GM12878 (cell line): Measurements from ENCODE around the gene VCAM1. TPM values are rescaled to one million over a fixed set of nuclear protein-coding genes. Genes with fewer than 3 reads are reported as not detected.

ENCODE experiments used
- ATAC-seq: fragments of 200-7000 bp; cut with Tn5 transposase; 3 replicates; pipeline ENCODE4 v1.9.1; 2020; ENCODE audit warnings: mild to moderate bottlenecking, moderate library complexity
- BruUV-seq: library from RNA; stranded (reverse); fragments of 400-500 nt; replicated peaks from 2 replicates; lab custom pipeline; 2021; lab: Mats Ljungman, UMichigan
- CTCF ChIA-PET: fragments of 300-600 bp; sonication (Branson Sonifier 250); formaldehyde crosslinking; extraction: SDS; loops from one replicate; lab custom pipeline; 2021; ENCODE audit warnings: inconsistent platforms; lab: Yijun Ruan, JAX
- POLR2A ChIA-PET: fragments of 350-600 bp; formaldehyde crosslinking; extraction: SDS; loops from one replicate; lab custom pipeline; 2021; ENCODE audit warnings: inconsistent platforms; lab: Charles Lee
- RAD21 ChIA-PET: fragments of 300-600 bp; sonication (Branson Sonifier 250); formaldehyde crosslinking; loops from one replicate; lab custom pipeline; 2023; ENCODE audit warnings: antibody characterized with exemption; ENCODE audit not compliant: unreplicated experiment; lab: Charles Lee
- SMC1A ChIA-PET: fragments of 300-600 bp; sonication (Branson Sonifier 250); formaldehyde crosslinking; loops from one replicate; lab custom pipeline; 2023; ENCODE audit not compliant: unreplicated experiment, uncharacterized antibody; lab: Charles Lee
- DNase-seq: peaks from one replicate; pipeline ENCODE4 v3.0.0-alpha.2; 2011; ENCODE audit warnings: low read depth, low spot score
- FAIRE-seq: peaks from 3 replicates; lab custom pipeline; 2011; peaks lifted over from hg19 to GRCh38; lab: Jason Lieb, UNC
- H2AFZ ChIP-seq: 2 replicates; pipeline ENCODE4 v1.6.0; 2011; ENCODE audit warnings: low read depth, low read length, control low read depth; ENCODE audit not compliant: control insufficient read depth
- H3K27ac ChIP-seq: 2 replicates; pipeline ENCODE4 v1.5.1; 2011; ENCODE audit warnings: control low read depth; ENCODE audit not compliant: control insufficient read depth, insufficient read depth
- H3K27me3 ChIP-seq, 2 experiments: replicated peaks in 1 of 2; 2 replicates each; pipeline versions ENCODE4 v1.6.0 to v1.6.1; 2011; ENCODE audit warnings: low read length in 1 of 2; ENCODE audit not compliant: control insufficient read depth in 2 of 2, insufficient read depth in 2 of 2
- H3K36me3 ChIP-seq, 2 experiments: 2 replicates each; pipeline ENCODE4 v1.5.1; 2011; ENCODE audit warnings: low read length in 1 of 2; ENCODE audit not compliant: control insufficient read depth in 2 of 2, insufficient read depth in 2 of 2
- H3K4me1 ChIP-seq: 2 replicates; pipeline ENCODE4 v1.6.1; 2011; ENCODE audit warnings: mild to moderate bottlenecking, low read length, moderate library complexity, mixed read lengths; ENCODE audit not compliant: control insufficient read depth, insufficient read depth
- H3K4me2 ChIP-seq: 2 replicates; pipeline ENCODE4 v1.6.0; 2011; ENCODE audit warnings: control low read depth; ENCODE audit not compliant: control insufficient read depth, insufficient read depth
- H3K4me3 ChIP-seq: fragments of 200-600 bp; sonication (generic); 2 replicates; pipeline ENCODE4 v1.5.1; 2016
- H3K79me2 ChIP-seq: 2 replicates; pipeline ENCODE4 v1.6.0; 2011; ENCODE audit warnings: low read length; ENCODE audit not compliant: control insufficient read depth, insufficient read depth
- H3K9ac ChIP-seq: 2 replicates; pipeline ENCODE4 v1.8.0; 2011; ENCODE audit warnings: low read length, control low read depth, mixed read lengths; ENCODE audit not compliant: control insufficient read depth, insufficient read depth
- H3K9me3 ChIP-seq: replicated peaks from 3 replicates; pipeline ENCODE4 v1.5.1; 2011; ENCODE audit warnings: mild to moderate bottlenecking, low read length; ENCODE audit not compliant: control insufficient read depth, insufficient read depth
- H4K20me1 ChIP-seq: 2 replicates; pipeline ENCODE4 v1.6.0; 2011; ENCODE audit not compliant: control insufficient read depth, insufficient read depth
- BACH1 ChIP-seq: fragments of 450-650 bp; IDR thresholded peaks from 2 replicates; pipeline ENCODE4 v1.6.1; 2017; ENCODE audit warnings: mild to moderate bottlenecking, borderline replicate concordance
- EGR1 ChIP-seq, 2 experiments: IDR thresholded peaks; 1 replicate in 1 of 2; 2 replicates in 1 of 2; pipeline ENCODE4 v1.6.1; 2011 to 2012; ENCODE audit warnings: low read depth in 2 of 2, low read length in 2 of 2, borderline replicate concordance in 1 of 2, mild to moderate bottlenecking in 1 of 2, moderate library complexity in 1 of 2
- EP300 ChIP-seq, 2 experiments: fragments of 150-350 bp in 1 of 2; IDR thresholded peaks; 2 replicates each; pipeline ENCODE4 v1.6.1; 2011 to 2012; ENCODE audit warnings: low read depth in 2 of 2, low read length in 2 of 2, borderline replicate concordance in 1 of 2, improper control_type of control experiment in 1 of 2, inconsistent platforms in 1 of 2; ENCODE audit not compliant: control insufficient read depth in 1 of 2
- FOS ChIP-seq: IDR thresholded peaks from 3 replicates; pipeline ENCODE4 v1.6.1; 2011; ENCODE audit warnings: borderline replicate concordance; ENCODE audit not compliant: insufficient read length; ENCODE audit errors: extremely low read depth
- MEF2A ChIP-seq: IDR thresholded peaks from 2 replicates; pipeline ENCODE4 v1.6.1; 2011; ENCODE audit warnings: low read depth, mild to moderate bottlenecking, low read length, moderate library complexity; ENCODE audit not compliant: insufficient read depth
- POLR2AphosphoS5 ChIP-seq: IDR thresholded peaks from 2 replicates; pipeline ENCODE4 v1.6.1; 2011; ENCODE audit warnings: mild to moderate bottlenecking, low read length, inconsistent platforms
- RBBP5 ChIP-seq: fragments of 200-600 bp; sonication (generic); conservative IDR thresholded peaks from 2 replicates; pipeline ENCODE4 v1.6.1; 2016
- RELA ChIP-seq: fragments of 450-650 bp; IDR thresholded peaks from 2 replicates; pipeline ENCODE4 v1.8.0; 2014; ENCODE audit warnings: borderline replicate concordance; ENCODE audit not compliant: partially characterized antibody
- RFX5 ChIP-seq: IDR thresholded peaks from 2 replicates; pipeline ENCODE4 v1.6.1; 2011; ENCODE audit warnings: low read depth, low read length, improper control_type of control experiment
- STAT3 ChIP-seq: IDR thresholded peaks from 2 replicates; pipeline ENCODE4 v1.6.1; 2011; ENCODE audit warnings: low read depth, low read length, improper control_type of control experiment
- WGBS: methylation state at CpG from one replicate; pipeline ENCODE4 v1.1.6; 2016; ENCODE audit warnings: low lambda C conversion rate; ENCODE audit not compliant: insufficient replicate concordance, insufficient coverage; ENCODE audit errors: missing lambda C conversion rate; 5-methylcytosine and 5-hydroxymethylcytosine counted together
- in situ Hi-C: fragments of 300-500 bp; cut with MboI; formaldehyde crosslinking; loops from 9 replicates; pipeline ENCODE4 v1.14.3; 2018; ENCODE audit warnings: mixed read lengths
- intact Hi-C: fragments of 100-400 bp; cut with micrococcal nuclease; formaldehyde crosslinking; loops from one replicate; pipeline ENCODE4 v1.14.2; 2022; ENCODE audit not compliant: unreplicated experiment
- polyA plus RNA-seq, 11 experiments: library from polyadenylated mRNA; depleted of rRNA in 4 of 11; unstranded in 6 of 11; stranded (reverse) in 5 of 11; fragments of >200 nt; fragmentation: Nextera tagmentation in 4 of 11; fragmentation: Illumina TruSeq in 1 of 11; extraction: Ambion mirVana in 4 of 11; extraction: Trizol in 1 of 11; gene quantifications; 1 replicate in 1 of 11; 2 replicates in 10 of 11; pipeline versions ENCODE4 v1.2.1 to v1.2.3, GENCODE V29; 2011 to 2016; ENCODE audit warnings: inconsistent platforms in 2 of 11, missing spikeins in 2 of 11, low read depth in 1 of 11
- total RNA-seq, 4 experiments: library from RNA; depleted of rRNA in 3 of 4; stranded (reverse); fragments of >200 nt in 3 of 4; fragmentation: Illumina TruSeq in 1 of 4; extraction: Trizol in 1 of 4; gene quantifications; 2 replicates each; pipeline versions ENCODE4 v1.2.1 to v1.2.3, GENCODE V29; 2013 to 2021
- TF ChIP-seq, protein P1 (sequence below): fragments of 450-650 bp; IDR thresholded peaks from 2 replicates; pipeline ENCODE4 v1.6.1; 2016; ENCODE audit warnings: mild to moderate bottlenecking, moderate library complexity, borderline replicate concordance
- TF ChIP-seq, protein P2 (sequence below): fragments of 450-650 bp; IDR thresholded peaks from 2 replicates; pipeline ENCODE4 v1.6.1; 2018; ENCODE audit warnings: borderline replicate concordance, mild to moderate bottlenecking; ENCODE audit not compliant: partially characterized antibody

Gene VCAM1
- total and polyA plus RNA-seq, 10 of the 15 experiments (the other 5 are each of a cell fraction or from before 2014, with no cell fraction given): 5.0 to 13.6 (median 7.4) TPM

DNA sequence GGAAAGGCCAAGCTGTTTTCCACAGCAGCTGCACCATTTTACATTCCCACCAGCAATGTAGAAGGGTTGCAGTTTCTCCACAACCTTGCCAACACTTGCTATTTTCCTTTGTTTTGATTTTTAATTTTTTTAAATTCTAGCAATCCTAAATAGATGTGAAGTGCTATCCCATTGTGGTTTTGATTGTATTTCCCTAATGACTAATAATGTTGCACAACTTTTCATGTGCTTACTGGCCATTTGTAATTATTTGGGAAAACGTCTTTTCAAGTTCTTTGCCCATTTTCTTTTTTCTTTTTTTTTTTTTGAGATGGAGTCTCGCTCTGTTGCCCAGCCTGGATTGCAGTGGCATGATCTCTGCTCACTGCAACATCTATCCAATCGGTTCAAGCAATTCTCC is 53.9 kb downstream of the VCAM1 start:
- intact Hi-C loops: no loop called here
- SMC1A ChIA-PET: interaction anchor here (0.8 to 0.9 kb wide), 2 partner anchors 11 to 310 kb away, joined by 3 read pairs; no protein-coding TSS in a partner anchor
- no peaks in the 10 kb centered on the region for H3K4me1 ChIP-seq
- RAD21 ChIA-PET: no interaction called here
- POLR2A ChIA-PET: no interaction called here
- no peak for FAIRE-seq
- 43% methylated on average over 2 of the region's 3 CpGs for WGBS
- H3K4me2 ChIP-seq: no peak overlapping the region
- H3K9ac ChIP-seq: no peak overlapping the region
- CTCF ChIA-PET: no interaction called here
- no peaks in the 10 kb centered on the region for H3K9me3 ChIP-seq
- H2AFZ ChIP-seq: no peak overlapping the region
- no peaks in the 10 kb centered on the region for H3K79me2 ChIP-seq
- no peak for TF ChIP-seq BACH1
- no peak for TF ChIP-seq MEF2A
- TF ChIP-seq STAT3: no peak
- TF ChIP-seq EGR1 (IDR thresholded peaks at IDR 0.05; ENCODE audit: borderline replicate concordance in 1 of 2, low read depth in 2 of 2, low read length in 2 of 2): no peak
- no peak for TF ChIP-seq FOS
- no peak for TF ChIP-seq EP300 (IDR thresholded peaks at IDR 0.05; ENCODE audit: borderline replicate concordance in 1 of 2, control insufficient read depth in 1 of 2, low read depth in 2 of 2, low read length in 2 of 2)
- BruUV-seq: no TSS peak
- no peak overlapping the region for H3K4me3 ChIP-seq
- DNase-seq: no peak
- no peak for ATAC-seq
- H3K27me3 ChIP-seq: no peaks in the 10 kb centered on the region
- in situ Hi-C loops: no loop called here
- H4K20me1 ChIP-seq: no peaks in the 10 kb centered on the region
- H3K36me3 ChIP-seq: no peaks in the 10 kb centered on the region
- H3K27ac ChIP-seq: no peak overlapping the region

DNA sequence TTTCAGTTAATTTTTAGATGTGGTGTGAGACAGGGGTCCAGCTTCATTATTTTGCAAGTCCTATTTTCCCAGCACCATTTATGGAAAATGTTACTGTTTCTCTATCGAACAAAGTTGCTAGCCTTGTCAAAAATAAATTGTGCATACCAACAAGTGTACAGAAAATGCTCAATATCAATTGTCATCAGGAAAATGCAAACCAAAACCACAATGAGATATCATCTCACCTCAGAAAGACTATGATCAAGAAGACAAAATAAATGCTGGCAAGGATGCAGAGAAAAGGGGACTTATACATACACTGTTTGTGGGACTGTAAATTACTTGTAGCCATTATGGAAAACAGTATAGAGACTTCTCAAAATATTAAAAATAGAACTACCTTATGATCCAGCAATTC is 54.8 kb downstream of the VCAM1 start:
- SMC1A ChIA-PET: interaction anchor here (0.8 kb wide), 1 partner anchor 311 kb away, joined by 3 read pairs; no protein-coding TSS in a partner anchor
- CTCF ChIA-PET: no interaction called here
- no peak overlapping the region for H3K4me2 ChIP-seq
- H3K9me3 ChIP-seq: no peaks in the 10 kb centered on the region
- POLR2A ChIA-PET: no interaction called here
- ATAC-seq (no peak), DNase-seq (no peak), FAIRE-seq (no peak)
- no TSS peak for BruUV-seq
- H3K4me3 ChIP-seq: no peak overlapping the region
- 0% methylated on average over 1 of the region's 1 CpG for WGBS
- no peak overlapping the region for H2AFZ ChIP-seq
- in situ Hi-C loops (no loop called here), intact Hi-C loops (no loop called here)
- H3K4me1 ChIP-seq: no peaks in the 10 kb centered on the region
- H3K27ac ChIP-seq: no peak overlapping the region
- H4K20me1 ChIP-seq: no peaks in the 10 kb centered on the region
- H3K36me3 ChIP-seq: no peaks in the 10 kb centered on the region
- no peaks in the 10 kb centered on the region for H3K79me2 ChIP-seq
- no peaks in the 10 kb centered on the region for H3K27me3 ChIP-seq
- RAD21 ChIA-PET: no interaction called here
- no peak overlapping the region for H3K9ac ChIP-seq
- no peak for TF ChIP-seq POLR2AphosphoS5
- TF ChIP-seq, protein P1, sequence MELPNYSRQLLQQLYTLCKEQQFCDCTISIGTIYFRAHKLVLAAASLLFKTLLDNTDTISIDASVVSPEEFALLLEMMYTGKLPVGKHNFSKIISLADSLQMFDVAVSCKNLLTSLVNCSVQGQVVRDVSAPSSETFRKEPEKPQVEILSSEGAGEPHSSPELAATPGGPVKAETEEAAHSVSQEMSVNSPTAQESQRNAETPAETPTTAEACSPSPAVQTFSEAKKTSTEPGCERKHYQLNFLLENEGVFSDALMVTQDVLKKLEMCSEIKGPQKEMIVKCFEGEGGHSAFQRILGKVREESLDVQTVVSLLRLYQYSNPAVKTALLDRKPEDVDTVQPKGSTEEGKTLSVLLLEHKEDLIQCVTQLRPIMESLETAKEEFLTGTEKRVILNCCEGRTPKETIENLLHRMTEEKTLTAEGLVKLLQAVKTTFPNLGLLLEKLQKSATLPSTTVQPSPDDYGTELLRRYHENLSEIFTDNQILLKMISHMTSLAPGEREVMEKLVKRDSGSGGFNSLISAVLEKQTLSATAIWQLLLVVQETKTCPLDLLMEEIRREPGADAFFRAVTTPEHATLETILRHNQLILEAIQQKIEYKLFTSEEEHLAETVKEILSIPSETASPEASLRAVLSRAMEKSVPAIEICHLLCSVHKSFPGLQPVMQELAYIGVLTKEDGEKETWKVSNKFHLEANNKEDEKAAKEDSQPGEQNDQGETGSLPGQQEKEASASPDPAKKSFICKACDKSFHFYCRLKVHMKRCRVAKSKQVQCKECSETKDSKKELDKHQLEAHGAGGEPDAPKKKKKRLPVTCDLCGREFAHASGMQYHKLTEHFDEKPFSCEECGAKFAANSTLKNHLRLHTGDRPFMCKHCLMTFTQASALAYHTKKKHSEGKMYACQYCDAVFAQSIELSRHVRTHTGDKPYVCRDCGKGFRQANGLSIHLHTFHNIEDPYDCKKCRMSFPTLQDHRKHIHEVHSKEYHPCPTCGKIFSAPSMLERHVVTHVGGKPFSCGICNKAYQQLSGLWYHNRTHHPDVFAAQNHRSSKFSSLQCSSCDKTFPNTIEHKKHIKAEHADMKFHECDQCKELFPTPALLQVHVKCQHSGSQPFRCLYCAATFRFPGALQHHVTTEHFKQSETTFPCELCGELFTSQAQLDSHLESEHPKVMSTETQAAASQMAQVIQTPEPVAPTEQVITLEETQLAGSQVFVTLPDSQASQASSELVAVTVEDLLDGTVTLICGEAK: no peak
- no peak for TF ChIP-seq RBBP5
- TF ChIP-seq, protein P2, sequence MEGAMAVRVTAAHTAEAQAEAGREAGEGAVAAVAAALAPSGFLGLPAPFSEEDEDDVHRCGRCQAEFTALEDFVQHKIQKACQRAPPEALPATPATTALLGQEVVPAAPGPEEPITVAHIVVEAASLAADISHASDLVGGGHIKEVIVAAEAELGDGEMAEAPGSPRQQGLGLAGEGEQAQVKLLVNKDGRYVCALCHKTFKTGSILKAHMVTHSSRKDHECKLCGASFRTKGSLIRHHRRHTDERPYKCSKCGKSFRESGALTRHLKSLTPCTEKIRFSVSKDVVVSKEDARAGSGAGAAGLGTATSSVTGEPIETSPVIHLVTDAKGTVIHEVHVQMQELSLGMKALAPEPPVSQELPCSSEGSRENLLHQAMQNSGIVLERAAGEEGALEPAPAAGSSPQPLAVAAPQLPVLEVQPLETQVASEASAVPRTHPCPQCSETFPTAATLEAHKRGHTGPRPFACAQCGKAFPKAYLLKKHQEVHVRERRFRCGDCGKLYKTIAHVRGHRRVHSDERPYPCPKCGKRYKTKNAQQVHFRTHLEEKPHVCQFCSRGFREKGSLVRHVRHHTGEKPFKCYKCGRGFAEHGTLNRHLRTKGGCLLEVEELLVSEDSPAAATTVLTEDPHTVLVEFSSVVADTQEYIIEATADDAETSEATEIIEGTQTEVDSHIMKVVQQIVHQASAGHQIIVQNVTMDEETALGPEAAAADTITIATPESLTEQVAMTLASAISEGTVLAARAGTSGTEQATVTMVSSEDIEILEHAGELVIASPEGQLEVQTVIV: no peak
- no peak for TF ChIP-seq RFX5
- no peak for TF ChIP-seq RELA
